Stomach smooth muscle (tissue), 2 donors: Measurements from ENCODE around the gene SHB.

Source experiments
- H3K27ac ChIP-seq: one replicate; pipeline ENCODE4 v1.7.0; 2013; ENCODE audit warnings: mild to moderate bottlenecking, low read length, inconsistent platforms
- H3K27me3 ChIP-seq, 2 donors: one replicate each; pipeline ENCODE4 v1.7.0; 2013; ENCODE audit warnings: low read length in 2 of 2; ENCODE audit not compliant: insufficient read depth in 2 of 2, control insufficient read depth in 1 of 2
- H3K36me3 ChIP-seq, 2 donors: one replicate each; pipeline ENCODE4 v1.7.0; 2013; ENCODE audit warnings: low read length in 2 of 2; ENCODE audit not compliant: control insufficient read depth in 2 of 2, insufficient read depth in 2 of 2
- H3K4me1 ChIP-seq: one replicate; pipeline ENCODE4 v1.7.0; 2013; ENCODE audit warnings: low read length; ENCODE audit not compliant: control insufficient read depth, insufficient read depth
- H3K4me3 ChIP-seq, 2 donors: one replicate each; pipeline ENCODE4 v1.7.0; 2013; ENCODE audit warnings: low read length in 2 of 2
- H3K9ac ChIP-seq, 2 donors: one replicate each; pipeline ENCODE4 v1.7.0; 2013; ENCODE audit warnings: low read length in 2 of 2, mild to moderate bottlenecking in 1 of 2
- H3K9me3 ChIP-seq, 2 donors: one replicate each; pipeline ENCODE4 v1.7.0; 2013; ENCODE audit warnings: low read length in 2 of 2; ENCODE audit not compliant: control insufficient read depth in 2 of 2
- donor health status: healthy.
- donor health status: Pancreatic carcinoma.

Gene SHB

GRCh38 chr9:38038307-38039089, 30.5 kb downstream of the SHB start:
- H3K36me3 ChIP-seq, result no peaks in the 10 kb centered on the region
- H3K27ac ChIP-seq, result no peak overlapping the region
- H3K9ac ChIP-seq, result no peak overlapping the region
- no peak overlapping the region for H3K4me3 ChIP-seq
- H3K9me3 ChIP-seq, result no peaks in the 10 kb centered on the region
- H3K27me3 ChIP-seq, result no peaks in the 10 kb centered on the region
- peaks cover 47% of the 10 kb centered on the region for H3K4me1 ChIP-seq

DNA sequence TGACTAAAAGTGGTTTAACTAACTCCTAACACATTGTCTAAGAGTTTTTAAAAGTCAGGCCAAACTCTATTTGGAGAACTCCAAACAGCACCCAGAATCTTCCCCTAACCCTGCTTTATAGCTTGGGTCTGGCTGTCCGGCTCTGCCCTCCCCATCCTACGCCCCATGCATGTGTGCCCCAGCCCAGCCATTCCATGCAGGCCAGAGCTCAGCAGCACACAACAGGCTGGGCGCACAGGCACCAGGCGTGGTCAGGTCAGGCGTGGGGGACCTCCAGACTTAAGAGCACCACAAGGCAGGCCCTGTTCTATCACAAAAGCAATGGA, 31.1 kb downstream of the SHB start:
- Histone ChIP-seq H3K36me3 (no peaks in the 10 kb centered on the region), H3K27me3 (no peaks in the 10 kb centered on the region), H3K4me3 (no peak overlapping the region), H3K9me3 (no peaks in the 10 kb centered on the region), H3K9ac (no peak overlapping the region), H3K27ac (no peak overlapping the region), H3K4me1 (peaks cover 47% of the 10 kb centered on the region)

DNA sequence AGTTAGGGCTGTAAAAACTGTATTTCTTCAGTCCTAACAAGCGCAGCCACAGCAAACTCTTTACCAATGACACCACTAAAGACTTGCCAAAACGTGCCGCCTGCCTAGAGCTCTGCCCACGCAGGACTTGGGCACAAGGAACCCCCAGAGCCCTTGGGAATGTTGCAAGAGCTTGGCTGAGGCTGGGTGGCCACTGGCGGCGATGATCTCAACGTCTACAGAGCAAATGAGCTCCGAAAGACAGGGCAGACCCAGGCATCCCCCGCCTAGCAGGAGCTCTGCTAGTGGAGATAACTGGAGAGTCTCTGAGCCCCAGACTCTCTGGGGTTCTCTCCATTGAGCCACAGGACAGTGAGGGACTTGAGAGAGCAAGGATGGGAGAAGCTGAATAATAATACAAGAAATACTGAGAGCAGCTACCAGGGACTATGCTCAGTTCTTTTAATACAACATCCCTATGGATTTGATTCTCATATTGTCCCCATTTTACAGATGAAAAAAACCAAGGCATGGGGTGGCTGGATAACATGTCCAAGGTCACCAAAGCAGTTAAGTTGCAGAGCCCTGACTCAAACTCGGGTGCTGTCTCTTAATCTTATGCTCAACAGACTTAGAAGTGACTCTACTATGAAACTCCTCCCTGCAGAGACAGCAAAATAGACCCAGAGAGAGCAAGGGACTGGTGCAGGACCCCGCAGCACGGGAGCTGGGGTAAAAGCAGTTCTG, 32.5 kb downstream of the SHB start:
- H3K36me3 ChIP-seq, result no peaks in the 10 kb centered on the region
- H3K9ac ChIP-seq, result no peak overlapping the region
- no peak overlapping the region for H3K4me3 ChIP-seq
- peaks cover 50% of the 10 kb centered on the region for H3K4me1 ChIP-seq
- no peak overlapping the region for H3K27ac ChIP-seq
- no peaks in the 10 kb centered on the region for H3K9me3 ChIP-seq
- H3K27me3 ChIP-seq, result no peaks in the 10 kb centered on the region

GRCh38 chr9:38035873-38036272, 33.2 kb downstream of the SHB start:
- H3K9me3 ChIP-seq, result no peaks in the 10 kb centered on the region
- H3K36me3 ChIP-seq, result no peaks in the 10 kb centered on the region
- peaks cover 49% of the 10 kb centered on the region for H3K4me1 ChIP-seq
- no peak overlapping the region for H3K4me3 ChIP-seq
- no peak overlapping the region for H3K9ac ChIP-seq
- H3K27me3 ChIP-seq, result no peaks in the 10 kb centered on the region
- no peak overlapping the region for H3K27ac ChIP-seq

DNA sequence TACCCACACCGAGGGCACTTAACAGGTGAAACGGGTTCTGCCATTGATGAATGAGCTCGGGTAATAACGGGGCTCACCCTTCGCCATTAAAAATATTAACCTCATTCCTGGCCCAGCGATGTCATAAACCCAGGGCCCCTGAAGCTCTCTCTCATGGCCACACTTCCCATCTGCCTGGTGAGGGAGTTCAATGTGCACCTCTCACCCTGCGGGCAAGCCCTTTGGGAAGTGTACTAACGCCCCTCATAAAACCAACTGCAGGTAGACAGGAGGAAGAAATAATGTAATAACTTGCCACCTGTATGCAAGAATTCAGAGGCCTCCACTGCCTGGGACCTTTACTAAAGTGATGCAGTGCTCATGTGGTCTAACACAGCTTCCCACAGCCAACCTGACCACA, 35.1 kb downstream of the SHB start:
- Histone ChIP-seq H3K4me1 (peaks cover 48% of the 10 kb centered on the region), H3K4me3 (no peak overlapping the region), H3K9me3 (no peaks in the 10 kb centered on the region), H3K27ac (no peak overlapping the region), H3K9ac (no peak overlapping the region), H3K36me3 (no peaks in the 10 kb centered on the region), H3K27me3 (no peaks in the 10 kb centered on the region)

GRCh38 chr9:38032266-38033110, 36.5 kb downstream of the SHB start:
- H3K9ac ChIP-seq, result peak overlapping the region in 1 of 2 donors; percentile 6
- H3K36me3 ChIP-seq, result no peaks in the 10 kb centered on the region
- H3K4me1 ChIP-seq, result peaks cover 49% of the 10 kb centered on the region
- no peaks in the 10 kb centered on the region for H3K27me3 ChIP-seq
- H3K27ac ChIP-seq, result peak overlapping the region; percentile 80
- H3K4me3 ChIP-seq, result peak overlapping the region in 1 of 2 donors; percentile 15
- no peaks in the 10 kb centered on the region for H3K9me3 ChIP-seq

DNA sequence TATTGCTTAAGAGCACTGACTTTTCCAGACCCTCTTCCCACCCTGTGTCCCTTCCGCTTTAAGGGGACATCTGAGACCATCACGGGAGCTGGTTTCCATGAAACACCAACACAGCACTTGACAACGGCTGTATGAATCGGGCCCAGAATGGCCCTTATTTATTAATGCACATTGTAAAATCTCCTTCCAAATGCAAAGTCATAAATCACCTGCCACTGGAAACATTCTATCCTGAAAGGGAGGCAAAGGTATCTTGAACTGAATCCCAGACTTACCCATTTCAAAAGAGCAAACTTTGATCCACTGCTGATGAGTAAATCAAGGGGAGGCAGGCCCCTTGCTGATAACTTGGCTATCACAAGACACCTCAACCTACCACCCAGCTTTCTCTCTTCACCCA, 37.4 kb downstream of the SHB start:
- peak overlapping the region; percentile 80 for H3K27ac ChIP-seq
- H3K4me3 ChIP-seq, result peak overlapping the region in 1 of 2 donors; percentile 15
- no peaks in the 10 kb centered on the region for H3K27me3 ChIP-seq
- H3K36me3 ChIP-seq, result no peaks in the 10 kb centered on the region
- H3K4me1 ChIP-seq, result peaks cover 53% of the 10 kb centered on the region
- peak overlapping the region in 1 of 2 donors; percentile 13 for H3K9ac ChIP-seq
- no peaks in the 10 kb centered on the region for H3K9me3 ChIP-seq

DNA sequence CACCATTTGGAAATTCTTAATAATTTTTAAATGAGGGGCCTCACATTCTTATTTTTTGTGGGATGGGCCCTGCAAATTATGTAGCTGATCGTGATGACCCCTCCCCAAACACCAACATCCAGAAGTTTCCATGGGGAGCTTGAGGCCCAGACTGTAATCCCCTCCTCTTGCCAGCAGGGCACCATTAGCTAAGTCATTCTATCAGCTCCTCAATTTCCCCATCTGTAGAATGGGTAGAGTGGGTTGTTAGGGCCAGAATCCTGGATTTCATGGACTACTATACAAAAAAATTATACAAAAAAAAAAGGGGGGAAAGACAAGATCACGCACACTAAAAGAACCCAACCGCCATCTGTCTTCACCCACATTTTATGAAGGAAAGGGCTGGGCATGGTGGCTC, 38.4 kb downstream of the SHB start:
- Histone ChIP-seq H3K4me1 (peaks cover 55% of the 10 kb centered on the region), H3K9ac (no peak overlapping the region)

DNA sequence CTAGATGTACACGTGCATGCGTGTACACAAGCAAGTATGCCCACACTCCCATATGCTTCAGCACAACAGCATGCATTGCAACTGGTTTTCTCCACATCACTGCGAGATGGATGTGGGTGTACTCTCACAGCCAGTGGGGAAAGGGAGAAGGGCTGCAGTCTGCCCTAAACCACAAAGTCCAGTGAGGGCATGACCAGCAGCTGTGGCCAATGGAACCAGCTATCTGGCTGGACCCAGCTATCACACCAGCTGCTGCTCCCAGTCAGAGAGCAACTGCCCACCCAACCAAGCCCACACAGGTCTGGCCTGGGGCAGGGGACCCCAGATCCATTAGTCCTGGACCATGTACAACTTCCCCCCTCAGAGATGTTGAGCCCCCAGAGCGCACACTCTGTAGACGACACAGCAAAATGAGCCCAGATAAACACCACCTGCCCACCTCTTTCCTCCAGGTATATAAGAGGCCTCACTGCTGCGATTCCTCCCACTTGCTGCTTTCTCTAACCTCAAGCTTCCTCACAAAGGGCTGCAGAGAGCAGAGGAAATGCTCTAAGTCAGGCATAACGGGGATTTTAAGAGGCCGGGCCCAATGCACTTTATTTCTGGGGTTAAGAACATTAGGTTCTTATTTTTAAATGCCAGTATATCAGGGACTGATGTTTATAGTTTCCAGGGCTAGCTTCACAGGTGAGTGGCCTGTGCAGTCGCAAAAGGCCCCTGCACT, 39.0 kb downstream of the SHB start:
- Histone ChIP-seq H3K4me3 (no peak overlapping the region), H3K27me3 (no peaks in the 10 kb centered on the region), H3K9ac (no peak overlapping the region), H3K4me1 (peaks cover 61% of the 10 kb centered on the region), H3K27ac (peak overlapping the region; percentile 11), H3K36me3 (no peaks in the 10 kb centered on the region), H3K9me3 (no peaks in the 10 kb centered on the region)

More for the DNA sequence above, 38.4 kb downstream of the SHB start:
- Histone ChIP-seq H3K4me3 (no peak overlapping the region), H3K27ac (no peak overlapping the region), H3K27me3 (no peaks in the 10 kb centered on the region), H3K9me3 (no peaks in the 10 kb centered on the region), H3K36me3 (no peaks in the 10 kb centered on the region)

DNA sequence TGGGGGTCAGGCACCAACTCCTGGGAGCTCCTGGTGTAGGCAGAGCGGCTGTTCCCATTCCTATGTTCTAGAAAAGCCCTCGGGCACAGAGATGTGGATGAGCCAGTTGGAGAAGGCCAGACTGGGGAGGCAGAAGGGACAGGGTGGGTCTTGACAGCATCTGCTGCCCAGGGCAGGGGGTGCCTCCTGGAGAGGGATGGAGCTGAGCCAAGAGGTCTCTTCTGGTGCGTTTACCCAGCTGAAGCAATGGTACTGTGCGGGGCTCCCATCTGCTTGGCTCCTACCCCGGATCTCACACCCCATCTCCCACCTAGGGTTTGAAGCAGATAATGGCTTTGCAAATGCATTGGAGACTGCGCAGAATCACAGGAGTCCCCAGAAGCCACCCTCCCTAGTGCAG, 41.3 kb downstream of the SHB start:
- peak overlapping the region in 1 of 2 donors; percentile 3 for H3K9ac ChIP-seq
- H3K4me3 ChIP-seq, result no peak overlapping the region
- no peaks in the 10 kb centered on the region for H3K9me3 ChIP-seq
- peaks cover 78% of the 10 kb centered on the region for H3K4me1 ChIP-seq
- H3K27me3 ChIP-seq, result no peaks in the 10 kb centered on the region
- peak overlapping the region; percentile 89 for H3K27ac ChIP-seq
- H3K36me3 ChIP-seq, result no peaks in the 10 kb centered on the region
